GM19438 (cell line): ENCODE measurements around the gene MINDY4.
"Not testable (repeated sequence)": the region's sequence is repeated elsewhere in the genome, so short reads cannot be mapped to it uniquely, and the experiment has no call there.

Source experiments
- ATAC-seq: cut with Tn5 transposase; IDR thresholded peaks from one replicate; pipeline ENCODE4 v1.9.1; 2021; ENCODE audit warnings: low read depth; ENCODE audit not compliant: unreplicated experiment

The MINDY4 gene

DNA sequence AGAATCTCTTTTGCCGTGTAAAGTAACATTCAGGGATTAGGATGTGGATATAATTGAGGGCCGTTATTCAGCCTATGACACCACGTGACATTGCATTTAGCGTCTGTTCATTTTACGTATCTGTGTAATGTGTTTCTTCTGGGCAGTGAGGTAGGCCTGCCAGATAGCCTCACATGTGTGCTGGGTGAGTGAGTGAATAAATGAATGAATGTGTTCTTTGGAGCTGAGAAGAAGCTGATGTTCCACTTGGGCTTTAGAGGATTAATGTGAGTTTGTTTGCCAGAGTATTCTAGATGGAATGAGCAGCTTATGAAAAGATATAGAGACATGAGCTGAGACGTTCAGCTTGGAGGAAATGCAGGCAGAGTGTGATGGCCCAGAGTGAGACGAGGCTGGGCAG is 55.0 kb downstream of the MINDY4 start:
- ATAC-seq: no peak

GRCh38 chr7:30828591-30828990 is 57.4 kb downstream of the MINDY4 start:
- no peak for ATAC-seq

DNA sequence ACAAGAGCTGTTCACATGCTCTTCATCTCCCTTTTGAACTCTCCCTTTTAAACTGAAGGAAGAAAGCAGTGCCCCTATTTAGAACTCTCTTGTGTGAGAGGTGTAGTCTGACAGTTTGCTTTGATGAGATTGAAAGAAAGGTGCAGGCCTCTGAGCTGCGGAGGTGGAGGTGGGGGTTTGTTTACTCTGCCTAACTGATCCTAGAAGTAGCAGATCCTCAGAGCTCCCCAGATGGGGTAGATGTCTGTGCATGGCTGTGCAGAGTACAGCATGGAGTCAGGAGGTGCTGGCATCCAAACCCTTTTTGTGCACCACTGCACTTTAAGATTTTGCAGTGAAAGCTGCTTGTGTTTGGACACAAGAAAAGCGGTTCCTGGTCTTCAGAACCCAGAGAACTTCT is 58.3 kb downstream of the MINDY4 start:
- ATAC-seq: no peak

DNA sequence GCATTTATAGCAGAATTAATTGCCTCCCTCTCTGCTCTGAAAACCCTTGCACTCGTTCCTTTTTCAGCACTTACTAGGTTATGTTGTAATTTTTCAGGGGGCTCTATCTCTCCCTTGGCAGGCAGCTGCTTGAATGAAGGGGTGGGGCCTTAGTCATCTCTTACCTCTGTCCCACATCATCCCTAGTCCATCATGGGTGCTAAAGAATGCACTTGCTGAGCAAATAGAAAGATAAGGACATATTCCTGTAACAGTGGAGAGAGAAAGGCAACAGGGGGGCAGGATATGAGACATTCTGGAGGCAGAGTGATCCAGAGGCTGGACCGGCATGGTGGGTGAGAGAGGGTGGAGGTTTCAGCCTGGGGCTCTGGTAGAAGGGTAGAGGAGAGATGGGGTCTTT is 60.0 kb downstream of the MINDY4 start:
- no peak for ATAC-seq

- ATAC-seq: no peak
These were observed 60.7 kb downstream of the MINDY4 start for GRCh38 chr7:30831936-30832335.

DNA sequence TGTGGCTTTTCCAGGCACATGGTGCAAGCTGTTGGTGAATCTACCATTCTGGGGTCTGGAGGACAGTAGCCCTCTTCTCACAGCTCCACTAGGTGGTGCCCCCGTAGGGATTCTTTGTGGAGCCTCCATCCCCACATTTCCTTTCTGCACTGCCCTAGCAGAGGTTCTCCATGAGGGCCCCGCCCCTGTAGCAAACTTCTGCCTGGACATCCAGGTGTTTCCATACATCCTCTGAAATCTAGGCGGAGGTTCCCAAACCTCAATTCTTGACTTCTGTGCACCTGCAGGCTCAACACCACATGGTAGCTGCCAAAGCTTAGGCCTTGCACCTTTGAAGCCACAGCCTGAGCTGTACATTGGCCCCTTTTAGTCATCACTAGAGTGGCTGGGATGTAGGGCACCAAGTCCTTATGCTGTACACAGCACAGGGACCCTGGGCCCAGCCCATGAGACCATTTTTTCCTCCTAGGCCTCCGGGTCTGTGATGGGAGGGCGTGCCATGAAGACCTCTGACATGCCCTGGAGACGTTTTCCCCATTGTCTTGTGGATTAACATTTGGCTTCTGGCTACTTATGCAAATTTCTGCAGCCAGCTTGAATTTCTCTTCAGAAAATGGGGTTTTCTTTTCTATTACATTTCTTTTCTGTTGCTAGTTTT is 62.9 kb downstream of the MINDY4 start:
- ATAC-seq: not testable (repeated sequence)

- ATAC-seq: no peak
These were observed 64.2 kb downstream of the MINDY4 start for GRCh38 chr7:30835396-30835915.

DNA sequence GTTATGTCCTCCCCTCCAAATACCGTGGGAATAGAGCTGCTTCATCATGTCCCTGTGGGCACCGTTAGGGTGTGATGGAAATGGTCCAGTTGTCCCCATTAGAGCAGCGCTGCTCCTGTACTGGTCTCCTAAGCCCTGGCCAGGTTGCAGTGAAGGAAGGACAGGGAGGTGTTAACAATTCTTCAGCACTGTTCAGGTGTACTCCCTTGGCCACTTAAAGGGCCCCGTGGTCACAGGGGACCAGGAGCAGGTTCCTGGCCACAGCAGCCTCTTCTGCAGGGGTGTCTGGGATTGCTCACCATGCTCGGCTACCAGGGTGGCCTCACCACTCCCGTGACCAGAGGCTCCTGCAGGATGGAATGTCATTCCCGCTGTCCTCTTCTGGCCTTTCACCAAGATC is 65.8 kb downstream of the MINDY4 start:
- no peak for ATAC-seq

- no peak for ATAC-seq
These were observed 66.4 kb downstream of the MINDY4 start for GRCh38 chr7:30837581-30837980.

DNA sequence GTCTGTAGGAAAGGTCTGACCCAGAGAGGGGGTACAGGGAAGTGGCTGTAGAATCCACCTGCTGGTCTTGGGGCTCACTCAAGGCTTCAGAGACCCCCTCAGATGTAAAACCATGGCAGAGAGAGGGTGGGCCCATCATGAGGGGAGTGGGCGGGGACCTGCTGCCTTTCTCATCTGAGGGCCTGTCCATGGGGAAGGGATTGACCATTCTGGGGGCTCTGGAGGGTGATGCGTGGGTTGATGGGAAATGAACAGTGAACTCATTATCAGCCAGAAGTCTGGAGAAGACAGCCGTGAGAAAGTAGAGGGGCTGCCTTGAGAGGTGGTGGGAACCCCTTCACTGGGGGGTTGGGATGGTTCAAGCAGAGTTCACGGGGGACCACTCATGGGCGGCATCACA is 66.8 kb downstream of the MINDY4 start:
- no peak for ATAC-seq

GRCh38 chr7:30840141-30841024 is 69.2 kb downstream of the MINDY4 start:
- no peak for ATAC-seq

DNA sequence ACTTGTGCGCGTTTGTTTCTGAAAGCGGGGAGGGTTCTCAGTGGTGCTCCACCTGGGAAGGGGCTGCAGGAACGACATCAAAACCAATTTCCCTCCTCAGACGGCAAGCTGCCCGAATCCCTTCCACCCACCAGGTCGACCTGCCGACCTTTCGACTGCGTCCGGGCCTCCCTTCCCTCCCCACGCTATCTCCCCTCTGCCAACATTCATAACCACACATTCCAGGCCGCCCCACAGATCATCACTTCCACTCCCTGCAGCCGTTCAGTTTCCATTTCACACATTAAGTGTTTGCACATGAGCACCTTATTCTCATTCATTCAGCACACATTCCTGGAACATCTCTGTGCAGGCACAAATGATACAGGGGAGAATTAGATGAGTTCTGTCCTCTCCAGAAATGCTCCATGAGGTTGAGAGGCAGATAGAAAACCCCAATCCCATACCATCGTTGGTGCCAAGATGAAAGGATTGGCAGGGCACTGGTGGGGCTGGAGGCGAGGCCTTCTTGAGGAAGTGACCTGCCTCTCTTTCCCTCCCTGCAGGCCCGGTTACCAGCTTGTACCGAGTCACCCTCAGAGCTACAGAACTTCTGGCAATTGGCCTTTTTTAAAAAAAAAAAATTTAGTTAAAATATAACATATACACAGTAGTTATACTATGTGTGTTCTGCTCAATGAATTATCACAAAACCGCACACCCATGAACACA is 70.0 kb downstream of the MINDY4 start:
- ATAC-seq: no peak

DNA sequence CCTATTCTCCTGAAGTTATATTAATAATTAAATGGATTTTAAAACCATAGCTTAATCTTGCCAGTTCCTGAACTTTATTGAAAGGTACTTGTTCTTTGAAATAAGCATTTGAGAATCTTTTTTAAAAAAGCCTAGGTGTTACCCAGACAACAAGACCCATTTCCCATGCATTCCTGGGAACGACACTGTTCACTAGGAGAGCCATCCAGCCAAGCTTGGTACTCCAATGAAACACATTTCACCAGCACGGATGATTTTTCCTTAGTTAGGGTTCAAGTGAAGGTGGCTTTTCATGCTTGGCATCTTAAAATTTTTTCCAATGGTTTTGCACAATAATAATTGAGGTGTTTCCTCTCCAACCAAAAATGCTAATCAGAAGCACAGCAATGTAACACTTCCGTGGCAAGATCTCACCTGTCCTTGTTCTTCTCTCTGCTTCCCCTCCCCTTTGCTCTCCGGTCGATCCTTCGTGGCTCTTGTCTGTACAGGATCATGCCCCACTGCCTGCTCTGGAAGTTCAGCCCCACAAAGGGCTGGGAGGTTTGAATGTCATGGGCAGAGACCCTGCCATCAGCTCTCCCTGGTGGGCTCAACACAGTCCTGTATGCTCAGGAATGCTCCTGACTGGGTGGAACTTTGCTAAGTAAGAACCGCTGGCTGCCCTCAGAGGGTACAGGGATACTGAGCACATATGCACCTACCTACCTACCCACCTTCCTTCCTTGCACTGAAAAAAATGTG is 70.8 kb downstream of the MINDY4 start:
- ATAC-seq: no peak

DNA sequence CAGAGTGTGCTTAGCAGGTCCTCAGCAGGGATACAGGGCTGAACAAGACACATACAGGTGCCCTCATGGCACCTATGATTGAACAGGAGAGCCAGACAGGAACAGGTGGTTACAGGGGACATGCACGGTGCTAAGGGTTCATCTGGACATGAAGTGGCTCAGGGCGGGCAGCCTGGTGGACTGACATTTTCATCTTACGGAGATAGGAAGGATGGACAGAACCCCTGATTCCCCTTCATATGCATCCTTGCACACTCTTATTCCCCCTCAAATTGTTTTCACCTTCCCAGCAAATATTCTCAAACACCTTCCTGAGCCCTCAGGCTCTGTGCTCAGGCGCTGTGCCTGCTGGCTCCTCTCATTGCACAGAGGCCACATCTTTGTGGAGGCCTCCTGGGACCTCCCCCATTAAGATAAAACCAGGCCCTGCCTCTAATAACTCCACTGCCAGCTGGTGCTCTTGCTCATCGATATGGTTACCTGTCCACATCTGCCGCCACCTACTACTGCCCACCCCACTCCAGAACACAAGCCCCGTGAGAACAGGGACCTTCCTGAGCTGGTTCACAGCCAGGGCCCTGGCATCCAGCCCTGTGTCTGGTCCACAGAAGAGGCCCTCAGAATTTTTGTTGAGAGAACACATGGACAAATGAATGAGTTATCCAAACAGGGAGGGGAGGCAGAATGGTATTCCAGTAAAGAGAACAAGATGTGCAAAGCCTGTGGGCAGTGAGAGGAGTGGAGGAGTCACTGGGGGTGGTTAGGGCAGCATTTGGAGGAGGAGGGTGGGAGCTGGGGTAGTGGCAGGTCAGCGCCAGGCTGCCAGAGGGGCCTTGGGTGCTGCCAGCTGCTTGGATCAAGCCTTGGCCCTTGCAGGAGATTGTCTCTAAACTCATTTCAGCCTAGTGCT is 71.6 kb downstream of the MINDY4 start:
- no peak for ATAC-seq

DNA sequence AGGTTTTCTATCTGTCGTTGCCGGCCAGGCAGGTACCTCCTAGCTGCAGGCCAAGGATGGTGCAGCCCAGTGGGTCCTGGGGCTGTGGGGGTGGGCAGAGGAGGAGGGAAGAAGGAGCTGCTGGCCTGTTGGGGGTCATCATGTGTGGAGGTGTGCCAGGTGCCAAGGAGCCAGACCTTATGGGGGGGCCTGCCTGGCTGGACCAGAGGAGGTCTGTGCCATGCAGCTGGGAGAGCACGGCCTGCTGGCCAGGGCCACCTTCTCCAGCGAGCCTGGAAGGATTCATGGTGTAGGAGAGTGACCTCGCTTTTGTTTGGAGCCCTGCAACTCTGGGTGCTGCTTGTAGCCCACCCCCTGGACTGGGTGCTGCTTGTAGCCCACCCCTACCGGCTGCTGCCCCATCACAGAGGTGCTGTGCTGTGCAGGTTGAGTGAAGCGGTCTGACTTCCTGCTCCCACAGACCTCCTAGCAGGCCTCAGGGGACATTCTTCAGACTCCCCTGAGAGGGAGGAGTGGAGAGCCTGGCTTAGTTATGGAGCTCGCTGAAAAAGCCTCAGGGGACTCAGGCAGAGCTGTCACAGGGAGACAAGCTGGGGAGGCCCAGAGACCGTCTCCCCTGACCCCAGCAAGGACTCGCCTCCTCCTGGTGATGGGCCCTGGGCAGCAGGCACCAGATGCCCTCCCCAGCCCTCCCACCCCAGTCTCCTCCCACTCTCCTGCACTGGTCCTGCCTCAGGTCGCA is 72.7 kb downstream of the MINDY4 start:
- ATAC-seq: no peak

- ATAC-seq: no peak
These were observed 73.3 kb downstream of the MINDY4 start for GRCh38 chr7:30844483-30844874.

DNA sequence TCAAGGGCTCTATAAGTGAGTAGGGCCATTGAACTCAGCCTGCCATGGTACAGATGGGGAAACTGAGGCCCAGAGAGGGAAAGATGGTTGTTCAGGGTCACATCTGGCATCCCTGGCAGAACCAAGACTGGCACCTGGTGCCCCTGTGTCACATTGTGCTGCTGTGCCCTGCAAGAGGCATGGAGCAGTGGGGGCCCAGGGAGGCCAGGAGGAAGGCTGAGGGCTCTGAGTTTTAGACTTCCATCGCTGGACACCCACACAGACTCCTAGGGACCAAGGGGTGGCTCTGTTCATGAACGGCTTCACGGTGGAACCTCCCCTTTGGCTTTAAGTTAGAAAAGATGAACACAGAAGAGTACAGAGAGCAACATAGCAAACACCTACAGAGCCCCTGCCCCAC is 73.7 kb downstream of the MINDY4 start:
- ATAC-seq: no peak

- ATAC-seq: no peak
These were observed 74.4 kb downstream of the MINDY4 start for GRCh38 chr7:30845426-30846135.
